GM18907 (cell line): ENCODE data around the gene DOCK8.

Source experiments
- ATAC-seq: cut with Tn5 transposase; IDR thresholded peaks from one replicate; pipeline ENCODE4 v1.9.1; 2021; ENCODE audit warnings: mild to moderate bottlenecking, moderate library complexity; ENCODE audit not compliant: unreplicated experiment

The DOCK8 gene

DNA sequence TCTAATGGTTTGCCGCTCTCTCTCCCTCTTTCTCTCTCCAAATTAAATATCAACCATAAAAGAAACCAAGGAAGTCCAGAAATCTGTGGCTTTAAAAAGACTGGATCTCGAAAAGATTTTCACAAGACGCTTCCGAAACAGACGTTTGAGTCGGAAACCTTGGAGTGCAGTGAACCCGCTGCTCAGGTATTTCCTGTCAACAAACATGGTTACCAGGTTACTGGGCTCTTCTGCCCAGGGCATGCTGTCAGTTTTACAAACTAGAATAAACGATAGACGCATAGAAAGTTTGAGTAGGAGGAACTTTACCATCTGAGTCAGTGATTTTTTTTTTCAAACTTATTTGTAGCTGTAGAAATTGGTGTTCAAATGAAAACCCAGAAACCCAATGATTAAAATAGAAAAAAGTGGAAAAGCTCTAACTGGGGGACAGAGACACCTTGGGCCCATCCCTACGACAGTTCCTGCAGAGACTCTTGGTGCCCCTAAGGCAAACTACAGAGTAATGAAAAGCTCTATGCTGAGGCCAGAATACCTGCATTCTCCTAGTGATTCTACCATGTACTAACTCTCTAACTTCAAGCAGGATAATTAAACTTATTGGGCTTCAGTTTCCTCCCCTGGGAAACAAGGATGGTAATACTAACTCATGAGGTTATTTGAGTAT, 90.0 kb downstream of the DOCK8 start:
- no peak for ATAC-seq

GRCh38 chr9:306907-307306, 92.2 kb downstream of the DOCK8 start:
- ATAC-seq: no peak

GRCh38 chr9:311841-312240, 97.2 kb downstream of the DOCK8 start:
- ATAC-seq: no peak

GRCh38 chr9:312596-313320, 98.1 kb downstream of the DOCK8 start:
- ATAC-seq: no peak

DNA sequence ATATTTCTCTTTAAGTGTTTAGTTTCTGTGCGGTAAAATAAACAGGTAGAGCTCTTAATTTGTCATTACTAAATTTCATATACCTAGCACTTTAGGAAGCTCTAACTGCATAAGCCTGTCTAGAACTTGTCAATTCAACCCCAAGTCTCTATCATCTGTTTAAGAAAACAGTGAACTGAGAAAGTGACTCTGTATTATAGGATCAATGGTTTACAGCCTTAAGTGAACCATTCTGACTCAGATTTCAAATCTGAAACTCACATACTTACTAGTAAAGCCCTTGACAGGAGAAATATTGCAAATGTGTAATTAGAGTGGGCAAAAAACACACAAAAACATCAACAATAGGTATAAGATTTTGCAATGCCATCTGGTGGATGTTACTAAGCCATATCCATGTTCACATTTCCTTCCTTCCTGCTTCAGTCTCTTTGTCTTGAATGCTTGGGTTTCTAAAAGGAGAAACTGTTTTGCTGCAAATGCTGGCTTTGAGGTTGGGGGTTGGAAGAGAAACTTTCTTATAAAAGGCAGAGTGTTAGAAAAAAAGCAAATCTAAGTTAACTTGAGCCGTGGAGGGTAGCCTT, 101.8 kb downstream of the DOCK8 start:
- no peak for ATAC-seq

DNA sequence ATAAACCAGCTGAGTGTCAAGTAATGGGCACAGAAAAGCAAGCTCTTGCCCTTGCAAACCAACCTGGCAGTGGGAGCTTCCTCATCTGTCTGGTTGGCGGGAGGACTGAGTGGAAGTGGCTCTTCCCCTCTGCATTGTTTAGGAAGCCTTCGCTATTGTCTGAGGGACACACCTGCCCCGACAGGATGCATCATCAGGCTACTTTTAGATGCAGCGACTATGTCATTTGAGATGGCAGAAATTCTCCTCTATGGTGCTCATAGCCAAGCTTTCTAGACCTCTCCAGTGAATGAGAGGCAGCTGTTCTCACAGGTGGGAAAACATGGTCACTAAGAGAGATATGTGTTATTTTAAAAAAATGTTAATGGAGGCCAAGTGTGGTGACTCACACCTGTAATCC, 104.0 kb downstream of the DOCK8 start:
- no peak for ATAC-seq

DNA sequence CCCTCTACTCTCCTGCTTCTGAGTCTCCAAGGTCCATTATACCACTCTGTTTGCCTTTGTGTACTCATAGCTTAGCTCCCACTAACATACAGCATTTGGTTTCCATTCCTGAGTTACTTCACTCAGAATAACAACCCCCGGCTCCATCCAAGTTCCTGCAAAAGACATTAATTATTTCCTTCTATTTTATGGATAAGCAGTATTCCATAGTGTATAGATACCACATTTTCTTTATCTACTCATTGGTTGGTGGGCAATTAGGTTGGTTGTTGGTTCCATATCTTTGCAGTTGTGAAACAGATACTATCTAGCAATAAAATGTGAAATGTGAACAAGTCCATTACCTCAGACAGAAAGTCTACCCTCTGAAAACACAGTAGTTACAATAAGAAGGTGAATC, 110.3 kb downstream of the DOCK8 start:
- ATAC-seq: no peak

DNA sequence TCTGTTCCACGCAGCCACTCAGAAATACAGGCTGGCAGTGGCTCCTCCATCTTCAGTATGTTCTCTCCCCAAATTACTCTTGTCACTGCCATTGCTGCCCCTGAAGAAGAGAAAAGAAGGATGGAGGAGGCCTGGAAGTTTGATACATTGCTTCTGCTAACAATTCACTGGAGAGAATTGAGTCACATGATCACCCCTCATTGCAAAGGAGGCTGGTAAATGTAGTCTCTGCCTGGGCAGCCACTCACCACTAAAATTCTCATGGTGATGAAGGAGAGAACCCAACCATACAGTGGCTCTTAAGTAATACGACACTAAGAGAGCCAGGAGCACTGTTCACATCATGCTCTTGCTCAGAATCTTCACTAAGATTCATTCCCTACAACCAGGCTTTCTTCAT, 112.0 kb downstream of the DOCK8 start:
- no peak for ATAC-seq

GRCh38 chr9:328453-328852, 113.8 kb downstream of the DOCK8 start:
- ATAC-seq: no peak

DNA sequence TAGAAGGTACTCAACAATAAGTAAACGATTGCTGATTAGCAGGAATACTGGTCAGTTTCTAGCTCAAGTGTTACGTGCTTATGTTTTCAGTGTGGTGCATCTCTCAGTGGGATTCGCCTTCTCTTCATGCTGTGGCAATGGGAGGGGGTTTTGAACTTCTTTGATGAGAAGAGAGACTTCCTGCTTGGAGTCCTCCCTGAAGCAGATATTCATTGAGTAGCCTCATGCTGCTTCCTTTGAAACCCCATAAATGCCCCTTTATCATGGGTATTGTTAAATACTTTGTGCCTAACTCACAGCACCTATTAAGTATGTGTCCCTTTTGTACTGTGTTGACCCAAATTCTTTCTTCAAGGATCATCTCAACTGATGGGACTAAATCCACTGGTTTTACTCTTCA, 116.5 kb downstream of the DOCK8 start:
- no peak for ATAC-seq

DNA sequence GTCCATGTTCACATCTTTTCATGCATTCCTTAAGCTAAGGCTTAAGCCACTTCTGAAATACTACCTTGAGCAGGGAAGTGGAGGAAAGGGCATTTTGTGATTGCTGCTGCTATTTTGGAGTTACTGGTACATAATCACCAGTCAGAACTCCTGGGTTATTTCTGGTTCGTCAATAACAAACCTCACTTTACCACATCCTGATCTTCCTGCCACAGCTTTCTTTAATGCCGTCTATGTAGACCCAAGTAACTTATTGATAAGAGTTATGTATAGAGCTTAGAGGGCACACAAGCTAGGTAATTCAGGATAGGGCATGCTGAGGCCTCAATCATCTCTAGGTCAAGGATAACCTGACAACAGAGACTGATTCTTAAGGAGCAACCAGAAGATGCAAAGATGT, 120.7 kb downstream of the DOCK8 start:
- ATAC-seq: no peak

GRCh38 chr9:336039-336438, 121.4 kb downstream of the DOCK8 start:
- ATAC-seq: no peak

DNA sequence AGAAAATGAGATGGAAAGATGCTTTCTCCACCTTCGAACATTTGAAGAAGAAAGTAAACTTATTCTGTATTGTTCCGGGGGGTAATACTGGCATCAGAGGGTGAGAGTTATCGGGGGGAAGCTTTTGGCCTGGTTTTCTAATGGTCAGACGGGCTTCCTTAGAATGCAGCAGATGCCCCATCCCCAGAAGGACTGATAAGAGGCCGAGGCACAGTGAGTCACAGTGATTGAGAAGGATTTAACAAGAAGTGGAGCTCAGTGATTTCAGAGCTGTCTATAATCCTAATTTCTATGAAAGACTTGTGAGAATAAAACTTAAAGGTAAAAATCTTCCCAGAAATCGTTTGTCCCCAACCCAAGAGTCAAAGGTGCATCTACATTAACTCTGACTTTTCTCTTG, 123.9 kb downstream of the DOCK8 start:
- ATAC-seq: no peak

DNA sequence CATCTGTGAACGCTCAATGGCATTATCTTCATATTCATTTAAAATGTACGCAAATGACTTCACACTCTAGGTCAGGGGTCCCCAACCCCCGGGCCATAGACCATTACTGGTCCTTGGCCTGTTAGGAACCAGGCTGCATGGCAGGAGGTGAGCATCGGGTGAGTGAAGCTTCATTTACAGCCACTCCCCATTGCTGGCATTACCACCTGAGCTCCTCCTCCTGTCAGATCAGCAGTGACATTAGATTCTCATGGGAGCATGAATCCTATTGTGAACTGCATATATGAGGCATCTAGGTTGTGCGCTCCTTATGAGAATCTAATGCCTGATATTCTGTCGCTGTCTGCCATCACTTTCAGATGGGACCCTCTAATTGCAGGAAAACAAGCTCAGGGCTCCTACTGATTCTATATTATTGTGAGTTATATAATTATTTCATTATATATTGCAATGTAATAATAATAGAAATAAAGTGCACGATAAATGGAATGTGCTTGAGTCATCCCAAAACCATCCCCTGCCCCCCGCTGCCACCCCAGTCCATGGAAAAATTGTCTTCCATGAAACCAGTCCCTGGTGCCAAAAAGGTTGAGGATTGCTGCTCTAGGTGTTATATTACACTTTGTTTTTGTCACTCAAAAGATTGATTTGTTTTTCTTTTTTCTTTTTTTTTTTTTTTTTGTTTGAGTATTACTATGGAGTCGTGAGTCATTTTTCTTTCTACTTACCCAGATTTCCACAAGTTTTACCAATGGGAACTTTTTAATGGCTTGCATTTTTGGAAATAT, 127.2 kb downstream of the DOCK8 start:
- ATAC-seq: no peak

- ATAC-seq: no peak
These were observed 129.1 kb downstream of the DOCK8 start for GRCh38 chr9:343773-344172.

GRCh38 chr9:346111-346571, 131.5 kb downstream of the DOCK8 start:
- ATAC-seq: no peak

GRCh38 chr9:347667-348292, 133.1 kb downstream of the DOCK8 start:
- ATAC-seq: no peak

- ATAC-seq: no peak
These were observed 135.7 kb downstream of the DOCK8 start for GRCh38 chr9:350384-350783.

DNA sequence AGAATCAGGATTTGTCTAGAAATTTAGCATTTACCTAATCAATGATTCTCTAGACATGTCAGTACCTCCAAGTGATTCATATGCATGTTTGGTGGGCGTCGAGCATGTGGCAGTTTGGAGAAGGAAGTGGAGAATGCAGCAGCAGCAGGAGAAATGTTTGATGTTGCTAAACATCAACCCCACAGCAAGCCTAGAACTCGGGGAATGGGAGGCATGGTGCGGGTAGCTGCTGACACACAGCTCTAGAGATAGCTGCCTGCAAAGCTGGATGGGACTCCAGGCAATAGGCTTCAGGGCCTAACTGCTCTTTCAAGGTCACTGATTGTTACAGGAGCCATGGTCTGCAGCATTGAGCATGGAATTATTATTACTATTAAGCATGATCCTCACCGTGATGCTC, 137.3 kb downstream of the DOCK8 start:
- no peak for ATAC-seq

DNA sequence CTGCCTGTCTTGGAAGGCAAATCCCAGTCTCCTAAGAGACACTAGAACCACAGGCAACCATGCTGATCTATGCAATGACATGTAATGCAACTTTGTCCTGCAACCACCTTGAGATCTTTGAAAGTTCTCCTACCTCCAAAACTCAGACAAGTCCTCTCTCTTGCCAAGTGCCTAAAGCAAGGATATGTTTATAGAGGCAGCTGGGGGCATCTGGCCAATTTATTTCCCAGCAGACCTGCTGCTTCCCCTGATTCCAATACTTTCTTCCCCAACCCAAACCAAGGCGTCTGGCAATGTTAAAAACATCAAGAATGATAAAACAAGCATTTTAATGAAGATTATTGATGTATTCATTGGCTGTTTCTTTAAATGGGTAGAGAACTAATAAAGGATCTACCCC, 138.4 kb downstream of the DOCK8 start:
- ATAC-seq: no peak

DNA sequence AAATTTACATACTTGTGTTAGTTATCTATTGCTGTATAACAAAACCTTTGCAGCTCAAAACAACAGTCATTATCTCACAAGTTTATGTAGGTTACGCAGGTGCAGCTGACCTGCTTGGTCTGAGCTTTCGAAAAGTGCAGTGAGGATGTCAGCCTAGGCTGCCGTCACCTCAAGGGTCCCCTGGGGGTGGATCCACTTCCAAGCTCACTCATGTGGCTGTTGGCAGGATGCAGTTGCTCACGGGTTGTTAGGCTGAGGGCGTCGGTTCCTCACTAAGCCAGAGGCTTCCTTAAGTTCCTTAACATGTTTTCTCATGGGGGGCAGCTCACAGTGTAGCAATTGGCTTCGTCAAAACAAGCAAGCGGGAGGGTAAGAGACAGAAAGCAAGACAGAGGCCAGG, 139.8 kb downstream of the DOCK8 start:
- ATAC-seq: no peak
